ENCODE results near the gene SEMA3E. TPM values are rescaled to one million over a fixed set of nuclear protein-coding genes. Genes with fewer than 3 reads are reported as not detected.

The SEMA3E gene
- total and polyA plus RNA-seq, 9 of the 15 experiments (the other 6 are each of a cell fraction or from before 2014, with no cell fraction given): 0.01 to 1.4 (median 0.14) TPM; not detected in 2

DNA sequence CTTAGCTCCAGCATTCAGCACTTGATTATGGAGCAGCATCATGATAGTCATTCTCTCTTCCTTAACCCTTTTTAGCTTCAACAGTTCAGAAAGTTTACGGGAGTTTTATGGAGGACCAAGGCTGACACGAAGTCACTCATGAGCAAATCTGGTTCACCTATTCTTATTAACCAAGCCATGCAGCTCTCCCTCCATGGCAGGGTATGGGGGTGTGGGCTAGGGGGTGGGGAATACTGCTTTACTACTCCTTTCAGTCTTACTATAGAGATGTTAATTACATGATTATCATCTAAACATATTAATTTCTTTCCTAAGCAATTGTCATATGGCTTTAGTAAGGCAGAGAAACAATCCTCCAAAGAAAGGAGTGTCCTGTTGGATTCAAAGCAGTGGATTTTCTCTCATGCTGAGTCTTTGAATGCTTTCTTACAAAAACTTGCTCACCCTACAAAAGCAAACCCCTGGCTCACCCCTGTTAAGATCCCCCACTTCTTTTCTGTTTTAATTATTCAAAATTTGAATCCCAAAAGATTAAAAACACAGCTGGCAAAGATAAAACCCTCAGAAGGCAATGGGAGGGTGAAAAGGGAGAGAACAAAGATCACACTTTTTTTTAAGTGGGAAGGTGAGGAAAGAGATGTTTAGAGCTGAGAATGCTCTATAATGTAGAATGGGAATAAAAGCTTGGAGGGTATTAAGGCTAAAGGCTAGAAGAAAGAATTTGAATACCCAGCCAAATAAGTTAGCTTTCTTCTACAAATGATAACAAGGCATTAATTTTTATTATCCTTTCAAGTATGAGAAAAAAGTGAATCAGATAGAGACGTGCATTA lies 46.4 kb upstream of the SEMA3E start:
- Histone ChIP-seq H3K36me3 (ENCODE audit: control insufficient read depth, insufficient read depth, low read length) (no peaks in the 10 kb centered on the region), H3K79me2 (ENCODE audit: control insufficient read depth, insufficient read depth, low read length) (no peaks in the 10 kb centered on the region), H3K27me3 (ENCODE audit: control insufficient read depth in 2 of 2, insufficient read depth in 2 of 2, low read length in 2 of 2) (no peaks in the 10 kb centered on the region), H3K9me3 (replicated peaks; ENCODE audit: control insufficient read depth, insufficient read depth, low read depth, low read length) (no peaks in the 10 kb centered on the region; the same call in 1 of the 2 replicates), H3K9me1 (ENCODE audit: control insufficient read depth, insufficient read depth, low read length) (no peaks in the 10 kb centered on the region), H3K4me2 (ENCODE audit: insufficient read depth, low read length) (no peak overlapping the region), H4K20me1 (replicated peaks; ENCODE audit: control insufficient read depth, insufficient read depth, low read length) (no peaks in the 10 kb centered on the region), H3K27ac (ENCODE audit: extremely low read depth, low read depth, low read length) (no peak overlapping the region), H3K9ac (ENCODE audit: insufficient read depth in 1 of 2, low read depth in 2 of 2, low read length in 2 of 2) (no peak overlapping the region), H3K4me1 (replicated peaks in 1 of 2; ENCODE audit: control insufficient read depth in 2 of 2, insufficient read depth in 2 of 2, low read length in 2 of 2) (no peaks in the 10 kb centered on the region), H2AFZ (ENCODE audit: low read depth, low read length) (no peak overlapping the region), H3K4me3 (no peak overlapping the region)
- ATAC-seq (no peak), DNase-seq (ENCODE audit: extremely low read depth in 1 of 4, low spot score in 3 of 4) (no peak), FAIRE-seq (no peak)
- no TSS peak for BruUV-seq (replicated peaks)
- in situ Hi-C loops (cut with MboI): no loop called here
- intact Hi-C loops (cut with micrococcal nuclease): no loop called here
- WGBS (ENCODE audit: insufficient coverage, low coverage, missing lambda C conversion rate): 2% methylated on average over 3 of the region's 3 CpGs
- no peak for TF ChIP-seq MIER1 (IDR thresholded peaks at IDR 0.05; ENCODE audit: low read depth)
- TF ChIP-seq TFAM (CRISPR knock-in tag; conservative IDR thresholded peaks at IDR 0.05): no peak
- no peak for TF ChIP-seq KLF10 (CRISPR knock-in tag; IDR thresholded peaks at IDR 0.05)
- no peak for TF ChIP-seq ZNF282 (CRISPR knock-in tag; IDR thresholded peaks at IDR 0.05)
- TF ChIP-seq, protein P1, sequence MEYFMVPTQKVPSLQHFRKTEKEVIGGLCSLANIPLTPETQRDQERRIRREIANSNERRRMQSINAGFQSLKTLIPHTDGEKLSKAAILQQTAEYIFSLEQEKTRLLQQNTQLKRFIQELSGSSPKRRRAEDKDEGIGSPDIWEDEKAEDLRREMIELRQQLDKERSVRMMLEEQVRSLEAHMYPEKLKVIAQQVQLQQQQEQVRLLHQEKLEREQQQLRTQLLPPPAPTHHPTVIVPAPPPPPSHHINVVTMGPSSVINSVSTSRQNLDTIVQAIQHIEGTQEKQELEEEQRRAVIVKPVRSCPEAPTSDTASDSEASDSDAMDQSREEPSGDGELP (CRISPR knock-in tag; IDR thresholded peaks at IDR 0.05; ENCODE audit: borderline replicate concordance): no peak
- no peak for TF ChIP-seq GTF2A2 (tag; IDR thresholded peaks at IDR 0.05)
- TF ChIP-seq, protein P2, sequence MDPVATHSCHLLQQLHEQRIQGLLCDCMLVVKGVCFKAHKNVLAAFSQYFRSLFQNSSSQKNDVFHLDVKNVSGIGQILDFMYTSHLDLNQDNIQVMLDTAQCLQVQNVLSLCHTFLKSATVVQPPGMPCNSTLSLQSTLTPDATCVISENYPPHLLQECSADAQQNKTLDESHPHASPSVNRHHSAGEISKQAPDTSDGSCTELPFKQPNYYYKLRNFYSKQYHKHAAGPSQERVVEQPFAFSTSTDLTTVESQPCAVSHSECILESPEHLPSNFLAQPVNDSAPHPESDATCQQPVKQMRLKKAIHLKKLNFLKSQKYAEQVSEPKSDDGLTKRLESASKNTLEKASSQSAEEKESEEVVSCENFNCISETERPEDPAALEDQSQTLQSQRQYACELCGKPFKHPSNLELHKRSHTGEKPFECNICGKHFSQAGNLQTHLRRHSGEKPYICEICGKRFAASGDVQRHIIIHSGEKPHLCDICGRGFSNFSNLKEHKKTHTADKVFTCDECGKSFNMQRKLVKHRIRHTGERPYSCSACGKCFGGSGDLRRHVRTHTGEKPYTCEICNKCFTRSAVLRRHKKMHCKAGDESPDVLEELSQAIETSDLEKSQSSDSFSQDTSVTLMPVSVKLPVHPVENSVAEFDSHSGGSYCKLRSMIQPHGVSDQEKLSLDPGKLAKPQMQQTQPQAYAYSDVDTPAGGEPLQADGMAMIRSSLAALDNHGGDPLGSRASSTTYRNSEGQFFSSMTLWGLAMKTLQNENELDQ (CRISPR knock-in tag; IDR thresholded peaks at IDR 0.05; ENCODE audit: borderline replicate concordance): no peak
- TF ChIP-seq NBN (IDR thresholded peaks at IDR 0.05; ENCODE audit: low read depth): no peak
- TF ChIP-seq, protein P3, sequence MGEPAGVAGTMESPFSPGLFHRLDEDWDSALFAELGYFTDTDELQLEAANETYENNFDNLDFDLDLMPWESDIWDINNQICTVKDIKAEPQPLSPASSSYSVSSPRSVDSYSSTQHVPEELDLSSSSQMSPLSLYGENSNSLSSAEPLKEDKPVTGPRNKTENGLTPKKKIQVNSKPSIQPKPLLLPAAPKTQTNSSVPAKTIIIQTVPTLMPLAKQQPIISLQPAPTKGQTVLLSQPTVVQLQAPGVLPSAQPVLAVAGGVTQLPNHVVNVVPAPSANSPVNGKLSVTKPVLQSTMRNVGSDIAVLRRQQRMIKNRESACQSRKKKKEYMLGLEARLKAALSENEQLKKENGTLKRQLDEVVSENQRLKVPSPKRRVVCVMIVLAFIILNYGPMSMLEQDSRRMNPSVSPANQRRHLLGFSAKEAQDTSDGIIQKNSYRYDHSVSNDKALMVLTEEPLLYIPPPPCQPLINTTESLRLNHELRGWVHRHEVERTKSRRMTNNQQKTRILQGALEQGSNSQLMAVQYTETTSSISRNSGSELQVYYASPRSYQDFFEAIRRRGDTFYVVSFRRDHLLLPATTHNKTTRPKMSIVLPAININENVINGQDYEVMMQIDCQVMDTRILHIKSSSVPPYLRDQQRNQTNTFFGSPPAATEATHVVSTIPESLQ (CRISPR knock-in tag; IDR thresholded peaks at IDR 0.05): no peak
- TF ChIP-seq GABPB2 (CRISPR knock-in tag; conservative IDR thresholded peaks at IDR 0.05): no peak
- ChIA-PET CTCF (ENCODE audit: low intra/inter-chr PET ratio) (no interaction called here), POLR2A (no interaction called here)
